GM18861 (cell line): Measurements from ENCODE around the gene C19orf44.

Experiments used
- ATAC-seq: cut with Tn5 transposase; IDR thresholded peaks from one replicate; pipeline ENCODE4 v1.9.1; 2021; ENCODE audit not compliant: unreplicated experiment

The C19orf44 gene

GRCh38 chr19:16516381-16516780 lies 20.2 kb downstream of the C19orf44 start:
- ATAC-seq, result no peak

GRCh38 chr19:16516923-16517610 lies 20.9 kb downstream of the C19orf44 start:
- no peak for ATAC-seq

GRCh38 chr19:16518061-16518460 lies 21.9 kb downstream of the C19orf44 start:
- ATAC-seq, result no peak

DNA sequence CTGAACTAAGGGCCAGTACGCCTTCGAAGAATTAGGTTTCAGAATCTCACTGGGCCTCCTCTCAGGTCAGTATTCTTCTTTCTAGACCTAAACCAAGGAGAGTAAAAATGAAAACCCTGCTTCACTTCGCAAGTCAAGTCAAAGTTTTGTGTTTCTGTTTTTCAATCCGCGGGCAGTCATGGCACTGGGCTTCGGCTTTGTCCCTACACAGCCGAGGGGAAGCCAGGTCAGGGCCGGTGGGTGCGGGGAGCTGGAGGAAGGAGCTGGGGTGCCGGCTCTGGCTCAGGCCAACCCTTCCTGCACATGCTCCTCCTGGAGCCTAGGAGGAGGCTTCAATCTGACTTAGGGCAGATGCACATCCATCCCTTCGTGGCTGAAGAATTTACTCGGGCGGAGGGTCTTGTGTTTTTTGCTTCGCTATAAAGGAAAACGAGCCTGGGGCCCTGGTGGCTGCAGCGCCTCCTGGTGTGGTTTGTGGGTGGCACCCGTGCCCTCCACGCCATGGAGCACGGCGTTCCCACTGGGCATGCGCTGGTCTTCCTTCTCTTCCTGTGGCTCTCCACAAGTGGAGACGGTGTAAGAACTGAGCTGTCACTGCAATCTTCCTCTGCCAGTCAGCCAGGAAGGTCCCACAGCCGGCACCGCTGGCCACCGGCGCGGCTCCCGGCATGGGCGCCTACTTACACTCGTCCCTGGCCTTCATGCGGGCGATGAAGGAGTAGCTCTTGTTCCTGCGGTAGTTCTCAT lies 22.5 kb downstream of the C19orf44 start:
- no peak for ATAC-seq

GRCh38 chr19:16519230-16519687 lies 23.1 kb downstream of the C19orf44 start:
- ATAC-seq, result no peak

GRCh38 chr19:16520074-16520973 lies 24.1 kb downstream of the C19orf44 start:
- no peak for ATAC-seq

GRCh38 chr19:16520986-16521624 lies 24.9 kb downstream of the C19orf44 start:
- ATAC-seq, result no peak

DNA sequence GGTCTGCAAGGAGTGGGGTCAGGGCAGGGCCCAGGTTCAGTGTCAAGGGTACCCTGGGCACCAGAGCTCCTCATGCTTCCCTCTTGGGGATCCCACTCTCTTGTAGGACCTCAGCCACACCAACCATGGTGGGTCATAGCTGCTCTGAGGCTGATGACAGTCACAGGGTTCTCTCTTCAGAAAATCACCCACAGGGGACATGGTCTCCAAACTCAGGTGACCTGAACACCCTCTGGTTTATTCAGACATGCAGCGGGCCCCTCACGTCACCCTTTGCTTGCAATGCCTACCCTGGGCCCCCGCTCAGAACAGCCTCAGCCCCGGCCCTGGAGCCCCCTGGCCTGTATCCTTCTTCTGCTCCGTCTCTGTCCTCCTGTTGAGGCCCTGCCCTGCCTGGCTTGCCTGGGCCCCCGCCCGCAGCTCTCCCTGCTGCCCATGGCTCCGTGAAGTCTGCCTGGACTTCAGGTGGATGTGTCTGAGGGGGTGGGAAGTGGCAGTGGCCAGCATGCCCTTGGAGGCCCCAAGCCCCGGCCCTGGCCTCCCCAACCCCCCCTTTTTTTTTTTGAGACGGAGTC lies 25.6 kb downstream of the C19orf44 start:
- ATAC-seq, result no peak

DNA sequence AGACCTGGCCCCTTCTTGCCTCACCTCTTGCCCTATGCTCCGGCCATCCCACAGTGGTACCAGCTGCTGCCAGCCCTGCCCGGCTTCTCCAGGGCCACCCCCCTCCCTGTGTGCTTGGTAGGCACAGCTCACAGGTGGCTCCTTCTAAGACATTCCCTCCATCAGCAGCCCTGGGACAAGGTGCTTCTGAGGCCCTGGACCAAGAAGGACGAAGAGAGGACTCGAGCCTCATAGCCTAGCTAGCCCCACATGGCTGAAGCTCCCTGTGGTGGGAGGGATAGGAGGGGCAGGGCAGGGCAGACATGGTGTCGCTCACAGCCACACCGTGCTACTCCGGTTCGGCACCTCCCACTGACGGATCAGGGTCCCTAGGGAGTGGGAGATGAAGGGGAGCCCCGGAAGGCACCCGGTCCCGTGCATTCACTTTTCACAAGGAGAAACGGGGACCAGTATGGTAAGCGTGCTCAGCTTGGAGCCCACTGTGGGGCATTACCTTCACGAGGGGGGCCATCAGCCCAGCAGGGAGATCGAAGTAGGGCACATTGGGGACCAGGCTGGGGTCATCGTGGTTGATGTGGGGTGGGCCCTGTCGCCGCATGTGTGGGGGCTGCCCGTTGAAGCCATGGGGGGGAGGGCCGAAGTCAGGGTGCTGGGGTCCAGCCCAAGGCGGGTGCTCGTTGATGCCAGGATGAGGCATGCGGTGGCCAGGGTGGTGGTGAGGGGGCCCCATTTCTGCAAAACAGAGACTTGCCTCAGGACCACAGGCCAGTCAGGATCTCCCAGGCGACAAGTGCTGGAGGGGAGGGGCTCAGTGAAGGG lies 26.6 kb downstream of the C19orf44 start:
- ATAC-seq, result no peak

- no peak for ATAC-seq
Observed at GRCh38 chr19:16524991-16525734, 29.0 kb downstream of the C19orf44 start.

GRCh38 chr19:16525751-16526481 lies 29.7 kb downstream of the C19orf44 start:
- ATAC-seq, result no peak

- ATAC-seq, result no peak
Observed at GRCh38 chr19:16527334-16527935, 31.2 kb downstream of the C19orf44 start.

GRCh38 chr19:16527971-16528521 lies 31.9 kb downstream of the C19orf44 start:
- ATAC-seq, result no peak

GRCh38 chr19:16529466-16530144 lies 33.4 kb downstream of the C19orf44 start:
- ATAC-seq, result no peak

DNA sequence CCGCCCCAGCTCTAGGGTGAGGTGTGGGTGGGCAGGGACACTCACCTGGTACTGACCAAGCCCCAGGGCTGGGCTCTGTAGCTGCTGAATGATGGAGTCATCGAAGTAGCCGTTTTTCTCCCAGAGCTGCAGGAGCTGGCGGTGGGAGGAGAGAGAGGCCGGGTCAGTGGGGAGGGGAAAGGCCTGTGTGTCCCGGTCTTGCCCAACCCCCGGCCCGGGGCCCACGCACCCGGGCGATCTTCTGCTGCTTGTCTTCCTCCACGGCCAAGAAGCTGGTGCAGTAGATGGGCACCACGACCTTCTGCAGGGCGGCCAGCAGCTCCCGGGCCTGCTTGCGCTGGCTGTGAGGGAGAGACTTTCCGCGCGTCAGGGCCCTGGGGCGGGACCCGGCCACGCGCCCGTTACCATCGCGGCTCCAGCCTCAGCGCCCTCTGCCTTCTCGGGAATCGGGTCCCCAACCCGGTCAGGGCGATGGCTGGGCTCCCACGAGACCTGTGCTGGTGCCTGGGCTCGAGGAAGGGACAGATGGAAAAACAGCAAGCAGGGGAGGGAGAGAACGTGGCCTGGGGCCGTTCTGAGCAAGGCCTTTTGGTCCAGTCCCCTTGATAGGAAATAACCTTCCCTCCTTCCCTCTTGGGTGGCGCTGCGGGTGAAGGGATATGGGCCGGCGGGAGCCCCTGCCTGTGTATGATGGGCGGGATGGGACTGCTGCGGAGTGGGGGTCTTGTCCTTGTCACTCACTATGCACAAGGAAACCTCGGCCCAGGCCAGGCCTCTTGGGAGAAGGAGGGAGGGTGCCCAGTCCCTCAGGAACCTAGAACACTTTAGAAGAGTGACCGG lies 34.6 kb downstream of the C19orf44 start:
- ATAC-seq, result no peak

DNA sequence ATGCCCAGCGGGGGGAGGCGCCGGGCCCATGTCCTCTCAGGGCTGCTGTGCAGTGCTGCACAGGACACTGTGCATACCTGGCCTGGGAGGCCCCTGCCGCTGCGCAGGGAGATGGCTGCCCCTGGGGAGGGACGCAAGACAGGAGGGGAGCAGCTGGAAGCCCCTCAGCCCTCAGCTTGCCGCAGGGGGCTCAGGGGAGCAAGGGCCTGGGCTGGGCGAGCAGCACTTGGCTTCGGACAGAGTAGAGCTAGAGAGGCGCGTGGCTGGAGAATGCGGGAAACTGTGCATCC lies 35.1 kb downstream of the C19orf44 start:
- no peak for ATAC-seq
